GM21367 (cell line): ENCODE results near the gene YIF1A.
"Not testable (repeated sequence)": the region's sequence is repeated elsewhere in the genome, so short reads cannot be mapped to it uniquely, and the experiment has no call there.

Source experiments
- ATAC-seq: cut with Tn5 transposase; IDR thresholded peaks from one replicate; pipeline ENCODE4 v1.9.1; 2021; ENCODE audit not compliant: unreplicated experiment

Gene YIF1A

DNA sequence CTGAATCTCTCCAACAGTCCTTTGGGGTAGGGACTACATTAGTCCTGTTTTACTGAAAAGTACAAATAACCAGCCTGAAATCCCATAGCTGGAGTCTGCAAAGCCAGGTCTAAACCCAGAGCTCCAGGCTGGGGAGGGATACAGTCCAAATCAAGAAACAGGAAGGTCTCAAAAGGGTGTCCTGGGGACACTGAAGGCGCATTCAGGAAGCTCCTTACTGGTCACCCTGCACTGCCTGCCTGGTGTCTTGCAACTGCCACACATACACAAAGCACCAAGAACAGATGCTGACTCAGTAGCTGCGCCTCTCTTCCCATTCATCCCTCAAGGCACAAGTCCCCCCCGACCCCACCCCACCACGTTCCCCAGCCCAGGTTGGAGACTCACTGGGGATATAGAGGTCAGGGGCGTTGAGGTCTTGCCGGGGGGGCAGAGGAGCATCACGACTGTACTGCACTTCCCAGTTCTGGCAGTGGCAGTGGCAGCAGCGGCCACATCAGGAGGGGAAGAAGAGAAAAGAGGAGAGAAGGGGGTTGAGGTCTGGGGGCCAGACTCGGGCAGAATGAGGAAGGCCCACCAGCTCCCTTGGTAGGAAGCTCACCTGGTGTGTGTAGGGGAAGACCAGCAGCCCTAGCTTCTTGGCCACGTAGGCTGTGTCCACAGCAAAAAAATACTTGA, 1.6 kb downstream of the YIF1A start:
- no peak for ATAC-seq

DNA sequence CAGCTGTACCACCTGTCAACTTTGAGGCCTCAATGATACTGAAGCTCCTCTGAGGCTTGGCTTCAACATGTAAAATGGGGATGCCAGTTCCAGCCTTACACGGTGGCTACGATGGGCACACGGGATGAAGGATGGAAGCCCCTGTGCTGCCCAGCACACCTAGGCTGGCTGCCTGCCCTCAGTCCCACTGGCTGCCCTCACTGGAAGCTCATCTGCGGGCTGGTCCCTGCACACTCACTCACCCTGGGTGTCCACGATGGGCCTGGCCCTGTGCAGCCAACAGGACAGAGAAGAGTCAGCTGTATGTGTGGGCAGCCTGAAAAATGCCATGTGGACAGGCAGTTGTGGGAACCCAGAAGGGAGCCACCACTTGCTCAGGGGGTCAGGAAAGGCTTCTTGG, 2.2 kb downstream of the YIF1A start:
- no peak for ATAC-seq

GRCh38 chr11:66285250-66285947, 3.5 kb downstream of the YIF1A start:
- ATAC-seq = no peak

DNA sequence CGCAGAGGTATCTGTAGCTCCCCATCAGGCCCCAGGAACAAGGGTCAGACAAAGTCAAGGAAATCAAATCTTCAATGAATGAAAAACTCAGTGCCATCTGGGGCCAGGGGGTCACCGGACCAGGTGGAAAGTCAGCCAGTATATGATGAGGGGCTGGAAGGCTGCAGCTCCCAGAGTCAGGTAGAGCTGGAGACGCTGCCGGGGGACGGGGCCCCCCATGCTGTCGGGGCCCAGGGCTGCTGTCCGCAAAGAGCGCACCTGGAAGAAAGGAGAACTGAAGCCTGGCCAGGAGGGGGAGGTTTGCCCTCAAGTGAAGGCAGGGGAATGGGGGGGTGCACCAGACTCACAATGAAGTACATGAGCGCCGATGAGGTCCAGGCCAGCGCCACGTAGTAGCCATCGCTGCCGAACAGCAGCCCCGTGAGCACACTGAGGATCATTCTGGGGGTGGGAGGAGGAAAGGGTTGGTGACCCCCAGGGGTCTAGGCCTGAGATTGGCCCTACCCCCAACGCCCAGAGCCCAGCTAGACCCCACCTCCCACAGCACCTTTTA, 4.3 kb downstream of the YIF1A start:
- ATAC-seq = no peak

DNA sequence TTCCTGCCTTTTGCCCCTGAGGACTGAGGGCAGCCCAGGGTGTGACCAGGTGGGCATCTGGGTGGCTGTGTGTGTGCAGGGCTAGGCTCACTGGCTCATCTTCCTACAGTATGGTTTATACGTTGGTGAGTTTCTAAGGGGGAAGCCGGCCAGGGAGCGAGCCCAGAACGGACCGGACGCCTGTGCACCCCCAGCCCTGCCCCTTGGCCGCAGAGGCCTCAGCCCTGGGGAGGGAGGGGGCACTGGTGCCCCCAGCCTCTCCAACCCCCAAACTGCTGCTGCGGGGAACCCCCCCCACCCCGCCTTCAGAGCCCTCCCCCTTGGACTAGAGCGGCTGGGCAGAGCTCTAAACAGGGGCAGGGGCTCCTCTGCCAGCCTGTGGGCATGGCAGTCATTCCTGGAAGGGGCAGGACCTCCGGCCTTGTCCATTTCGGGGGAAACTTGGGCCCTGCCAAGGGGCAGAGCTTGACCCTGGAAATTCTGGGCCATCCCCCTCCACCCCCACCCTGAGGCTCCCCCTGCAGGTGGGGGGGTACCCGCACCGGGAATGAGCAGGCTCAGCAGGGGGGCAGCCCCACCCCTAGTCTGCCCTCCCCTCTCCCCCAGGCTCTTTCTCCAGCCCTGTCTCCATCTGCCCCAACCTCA, 5.4 kb downstream of the YIF1A start:
- ATAC-seq = no peak

- peak; percentile 51 for ATAC-seq
Observed at GRCh38 chr11:66282468-66283455, 6.2 kb downstream of the YIF1A start.

GRCh38 chr11:66281776-66282467, 7.0 kb downstream of the YIF1A start:
- no peak for ATAC-seq

DNA sequence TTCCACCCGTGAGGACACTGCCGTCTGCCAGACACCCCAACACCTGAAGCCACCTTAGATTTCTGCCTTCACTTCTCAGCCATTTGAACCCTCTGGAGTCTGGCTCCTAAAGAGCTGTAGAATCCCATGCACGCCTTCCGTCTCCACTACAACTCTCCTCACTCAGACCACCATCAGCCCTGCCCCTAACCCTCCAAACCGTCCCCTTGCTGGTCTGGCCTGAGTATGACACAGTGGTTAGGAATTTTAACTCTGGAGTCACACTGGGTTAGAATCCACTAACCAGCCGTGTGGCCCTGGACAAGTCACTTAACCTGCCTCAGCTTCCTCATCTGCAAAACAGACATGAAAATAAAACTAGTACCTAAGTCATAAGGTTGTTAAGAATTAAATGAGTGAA, 7.9 kb downstream of the YIF1A start:
- ATAC-seq = no peak

- no peak for ATAC-seq
Observed at GRCh38 chr11:66280428-66280827, 8.5 kb downstream of the YIF1A start.

GRCh38 chr11:66279092-66279734, 9.7 kb downstream of the YIF1A start:
- ATAC-seq = no peak

DNA sequence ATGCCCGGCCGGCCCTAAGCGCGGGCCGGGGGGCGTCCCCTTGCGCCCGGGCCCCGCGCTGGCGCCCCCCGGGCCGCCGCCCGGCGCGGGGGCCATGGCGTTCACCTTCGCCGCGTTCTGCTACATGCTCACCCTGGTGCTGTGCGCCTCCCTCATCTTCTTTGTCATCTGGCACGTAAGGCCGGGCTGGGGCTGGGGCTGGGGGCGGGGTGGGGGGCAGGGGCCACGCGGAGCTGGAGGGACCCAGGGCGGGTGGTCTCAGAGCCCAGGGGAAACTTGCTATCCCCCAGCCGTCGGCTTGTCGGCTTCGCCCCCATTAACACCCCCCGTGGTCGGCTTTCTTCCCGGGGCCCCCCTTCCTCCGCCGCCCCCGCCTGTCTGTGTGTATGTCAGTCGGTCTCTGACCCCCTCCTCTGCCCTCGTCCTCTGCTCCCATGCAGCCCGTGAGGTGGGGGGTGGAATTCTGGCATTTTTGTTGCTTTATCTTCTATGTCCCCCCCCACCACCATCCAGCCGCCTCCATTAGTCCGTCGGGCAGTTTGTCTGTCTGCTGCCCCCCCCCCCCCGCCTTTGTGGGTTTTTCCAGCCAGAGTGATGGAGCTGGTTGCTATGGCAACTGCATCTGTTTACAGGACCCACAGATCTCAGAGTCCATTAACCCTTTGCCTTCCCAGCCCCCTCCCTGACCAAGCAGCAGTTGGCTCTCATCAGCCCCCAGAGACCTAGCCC, 10.4 kb downstream of the YIF1A start:
- ATAC-seq = no peak

DNA sequence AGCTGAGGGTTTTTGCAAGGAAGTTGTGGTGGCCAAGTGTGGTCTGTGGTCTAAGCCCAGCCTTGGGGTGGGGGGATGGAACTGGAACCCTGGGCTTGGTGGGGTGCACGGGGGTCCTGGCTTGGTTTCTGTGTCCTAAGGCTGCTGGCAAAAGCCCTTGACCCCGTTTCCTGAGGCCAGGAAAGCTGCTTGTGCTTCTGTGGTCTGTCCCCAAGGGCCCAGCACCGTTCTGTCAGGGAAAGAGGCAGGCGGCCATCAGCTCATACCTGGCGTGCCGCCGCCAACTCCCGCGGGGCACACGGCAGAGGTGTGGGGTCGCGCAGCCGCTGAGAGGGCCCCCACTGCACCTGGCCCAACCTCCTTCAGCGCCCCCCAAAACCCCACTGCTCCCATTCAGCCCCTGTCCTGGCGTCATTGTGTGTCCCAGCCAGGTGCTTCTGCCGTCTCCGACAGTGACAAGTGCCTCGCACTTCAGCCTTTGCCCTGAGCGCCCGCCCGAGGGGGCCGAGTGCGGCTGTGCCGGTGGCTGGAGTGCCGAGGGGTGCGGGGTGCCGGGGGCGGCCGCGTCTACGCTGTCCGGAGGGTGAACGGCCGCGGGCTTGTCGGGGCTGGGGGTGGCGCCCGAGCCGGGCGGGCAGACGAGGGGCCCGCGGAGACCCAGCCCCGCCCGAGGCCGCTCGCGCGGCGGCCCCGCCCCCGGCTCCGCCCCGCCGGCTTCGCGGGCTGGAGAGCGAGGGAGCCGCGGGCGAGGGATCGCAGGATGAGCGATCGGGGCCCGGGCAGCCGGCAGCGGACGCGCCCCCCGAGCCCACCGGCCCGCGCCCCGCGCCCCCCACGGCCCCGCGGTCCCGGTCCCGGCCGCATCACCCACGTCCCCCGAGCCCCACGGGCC, 11.2 kb downstream of the YIF1A start, which contains the start of gene CNIH2:
TSS of gene CNIH2 (plus strand) at position 705 of the 892 bp plus-strand sequence. CDS start 282 bp downstream, outside the sequence.
- ATAC-seq = no peak

- not testable (repeated sequence) for ATAC-seq
Observed at GRCh38 chr11:66277064-66277463, 11.9 kb downstream of the YIF1A start.

DNA sequence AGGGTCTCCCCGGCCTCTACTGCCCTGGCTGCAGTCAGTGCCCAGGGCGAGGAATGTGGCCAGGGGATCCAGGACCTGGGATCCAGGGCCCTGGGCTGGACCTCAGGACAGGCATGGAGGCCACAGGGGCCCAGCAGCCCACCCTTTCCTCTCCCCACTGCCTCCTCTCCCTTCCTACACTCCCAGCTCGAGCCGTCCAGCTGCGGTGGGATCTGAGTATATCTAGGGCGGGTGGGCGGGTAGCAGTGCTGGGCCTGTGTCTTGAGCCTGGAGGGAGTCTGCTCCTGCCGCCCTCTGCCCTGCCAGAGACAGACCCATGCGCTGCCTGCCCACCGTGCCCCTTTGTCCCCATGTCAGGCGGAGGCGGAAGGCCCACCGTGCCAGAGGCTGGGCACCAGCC, 12.3 kb downstream of the YIF1A start:
- ATAC-seq = not testable (repeated sequence)

- ATAC-seq = no peak
Observed at GRCh38 chr11:66275984-66276612, 12.8 kb downstream of the YIF1A start.

- ATAC-seq = no peak
Observed at GRCh38 chr11:66275396-66275795, 13.5 kb downstream of the YIF1A start.

GRCh38 chr11:66274219-66274618, 14.7 kb downstream of the YIF1A start:
- no peak for ATAC-seq
